WTC11 (cell line): ENCODE data around the gene NALCN.

Experiments
- CREB1 ChIP-seq: sonication (generic); formaldehyde crosslinking; IDR thresholded peaks from 2 replicates; pipeline ENCODE4 v1.8.0; 2023; ENCODE audit warnings: mild to moderate bottlenecking, missing genetic modification reagents
- FOXP1 ChIP-seq: sonication (generic); formaldehyde crosslinking; IDR thresholded peaks from 2 replicates; pipeline ENCODE4 v1.8.0; 2022; ENCODE audit warnings: missing genetic modification reagents, mild to moderate bottlenecking, moderate library complexity, borderline replicate concordance
- ZNF671 ChIP-seq: fragments of 250-450 bp; sonication (Bioruptor Pico); IDR thresholded peaks from 2 replicates; pipeline ENCODE4 v1.8.0; 2021; ENCODE audit warnings: mild to moderate bottlenecking
- TF ChIP-seq, protein P1 (sequence below): sonication (generic); formaldehyde crosslinking; IDR thresholded peaks from 2 replicates; pipeline ENCODE4 v1.8.0; 2022; ENCODE audit warnings: missing genetic modification reagents

DNA sequence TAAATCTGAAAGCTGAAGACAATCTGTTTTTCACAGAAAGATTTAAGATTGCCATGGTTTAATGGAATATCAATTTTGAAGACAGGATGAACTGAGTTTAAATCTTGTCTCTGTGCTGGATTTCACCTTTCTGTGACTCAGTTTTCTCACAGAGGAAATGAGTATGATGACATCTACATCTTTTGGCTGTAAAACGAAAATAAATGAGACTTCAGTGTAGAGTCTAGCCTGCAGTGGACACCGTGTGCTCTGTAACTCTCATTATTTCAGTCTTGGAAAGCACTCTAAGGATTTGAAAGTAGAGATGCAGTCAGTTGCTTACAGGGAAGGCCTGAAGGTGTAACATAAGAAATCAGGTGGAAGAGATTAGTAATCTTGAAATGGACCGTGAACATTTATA, 150.4 kb downstream of the NALCN start:
- TF ChIP-seq, protein P1, sequence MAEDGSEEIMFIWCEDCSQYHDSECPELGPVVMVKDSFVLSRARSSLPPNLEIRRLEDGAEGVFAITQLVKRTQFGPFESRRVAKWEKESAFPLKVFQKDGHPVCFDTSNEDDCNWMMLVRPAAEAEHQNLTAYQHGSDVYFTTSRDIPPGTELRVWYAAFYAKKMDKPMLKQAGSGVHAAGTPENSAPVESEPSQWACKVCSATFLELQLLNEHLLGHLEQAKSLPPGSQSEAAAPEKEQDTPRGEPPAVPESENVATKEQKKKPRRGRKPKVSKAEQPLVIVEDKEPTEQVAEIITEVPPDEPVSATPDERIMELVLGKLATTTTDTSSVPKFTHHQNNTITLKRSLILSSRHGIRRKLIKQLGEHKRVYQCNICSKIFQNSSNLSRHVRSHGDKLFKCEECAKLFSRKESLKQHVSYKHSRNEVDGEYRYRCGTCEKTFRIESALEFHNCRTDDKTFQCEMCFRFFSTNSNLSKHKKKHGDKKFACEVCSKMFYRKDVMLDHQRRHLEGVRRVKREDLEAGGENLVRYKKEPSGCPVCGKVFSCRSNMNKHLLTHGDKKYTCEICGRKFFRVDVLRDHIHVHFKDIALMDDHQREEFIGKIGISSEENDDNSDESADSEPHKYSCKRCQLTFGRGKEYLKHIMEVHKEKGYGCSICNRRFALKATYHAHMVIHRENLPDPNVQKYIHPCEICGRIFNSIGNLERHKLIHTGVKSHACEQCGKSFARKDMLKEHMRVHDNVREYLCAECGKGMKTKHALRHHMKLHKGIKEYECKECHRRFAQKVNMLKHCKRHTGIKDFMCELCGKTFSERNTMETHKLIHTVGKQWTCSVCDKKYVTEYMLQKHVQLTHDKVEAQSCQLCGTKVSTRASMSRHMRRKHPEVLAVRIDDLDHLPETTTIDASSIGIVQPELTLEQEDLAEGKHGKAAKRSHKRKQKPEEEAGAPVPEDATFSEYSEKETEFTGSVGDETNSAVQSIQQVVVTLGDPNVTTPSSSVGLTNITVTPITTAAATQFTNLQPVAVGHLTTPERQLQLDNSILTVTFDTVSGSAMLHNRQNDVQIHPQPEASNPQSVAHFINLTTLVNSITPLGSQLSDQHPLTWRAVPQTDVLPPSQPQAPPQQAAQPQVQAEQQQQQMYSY: no peak
- TF ChIP-seq CREB1 (CRISPR knock-in tag) (no peak), FOXP1 (CRISPR knock-in tag) (no peak), ZNF671 (CRISPR knock-in tag) (no peak)
